ENCODE measurements around the gene PHLPP2. TPM values are rescaled to one million over a fixed set of nuclear protein-coding genes. Genes with fewer than 3 reads are reported as not detected.
"Not testable (repeated sequence)": the region's sequence is repeated elsewhere in the genome, so short reads cannot be mapped to it uniquely, and the experiment has no call there.

The PHLPP2 gene
- total and polyA plus RNA-seq, 10 of the 15 experiments (the other 5 are each of a cell fraction or from before 2014, with no cell fraction given): 1.0 to 13.2 (median 7.0) TPM

DNA sequence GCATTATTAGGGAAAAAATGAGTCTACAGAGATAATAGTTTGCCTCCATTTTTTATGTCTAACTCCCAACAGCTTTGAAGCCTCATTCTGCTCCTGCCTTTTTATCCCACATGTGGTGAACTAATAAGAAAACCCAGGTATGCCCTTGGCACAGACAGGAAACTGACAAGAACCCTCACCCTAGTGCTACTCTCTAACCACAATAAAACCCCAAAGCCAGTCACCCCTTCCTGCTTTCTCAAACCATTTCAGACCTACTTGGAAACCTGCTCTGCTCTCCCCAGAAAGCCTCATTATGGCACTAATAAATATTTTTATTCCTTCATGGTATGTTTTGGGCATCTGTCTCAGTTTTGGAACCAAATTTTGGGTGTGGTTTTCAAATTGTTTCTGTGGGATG, 102.4 kb downstream of the PHLPP2 start:
- CTCF ChIA-PET: interaction anchor here (5.6 kb wide), 1 partner anchor 11 kb away, joined by 27 read pairs; no protein-coding TSS in a partner anchor
- FAIRE-seq: no peak
- H3K4me3 ChIP-seq: no peak overlapping the region
- RAD21 ChIA-PET (ENCODE audit: unreplicated experiment): interaction anchor here (0.6 kb wide), 1 partner anchor 84 kb away, joined by 3 read pairs; no protein-coding TSS in a partner anchor
- H2AFZ ChIP-seq (ENCODE audit: control insufficient read depth, low read depth, low read length): no peak overlapping the region
- no peaks in the 10 kb centered on the region for H3K79me2 ChIP-seq (ENCODE audit: control insufficient read depth, insufficient read depth, low read length)
- no peaks in the 10 kb centered on the region; a peak in 1 of 4 replicates for H3K27me3 ChIP-seq (replicated peaks in 1 of 2; ENCODE audit: control insufficient read depth in 2 of 2, insufficient read depth in 2 of 2, low read length in 1 of 2)
- no peak for ATAC-seq
- intact Hi-C loops (cut with micrococcal nuclease; ENCODE audit: unreplicated experiment): no loop called here
- no TSS peak for BruUV-seq (replicated peaks)
- no peaks in the 10 kb centered on the region for H3K36me3 ChIP-seq (ENCODE audit: control insufficient read depth in 2 of 2, insufficient read depth in 2 of 2, low read length in 1 of 2)
- in situ Hi-C loops (cut with MboI): no loop called here
- no peaks in the 10 kb centered on the region for H4K20me1 ChIP-seq (ENCODE audit: control insufficient read depth, insufficient read depth)
- H3K27ac ChIP-seq (ENCODE audit: control insufficient read depth, insufficient read depth): no peak overlapping the region
- SMC1A ChIA-PET (ENCODE audit: uncharacterized antibody, unreplicated experiment): interaction anchor here (2.6 kb wide), 1 partner anchor 11 kb away, joined by 13 read pairs; no protein-coding TSS in a partner anchor
- POLR2A ChIA-PET: interaction anchor here (0.6 kb wide), 1 partner anchor 369 kb away, joined by 4 read pairs; no protein-coding TSS in a partner anchor
- H3K9ac ChIP-seq (ENCODE audit: control insufficient read depth, insufficient read depth, low read length): no peak overlapping the region
- no peaks in the 10 kb centered on the region for H3K9me3 ChIP-seq (replicated peaks; ENCODE audit: control insufficient read depth, insufficient read depth, low read length)
- no peak for DNase-seq (ENCODE audit: low read depth, low spot score)
- TF ChIP-seq, protein P1, sequence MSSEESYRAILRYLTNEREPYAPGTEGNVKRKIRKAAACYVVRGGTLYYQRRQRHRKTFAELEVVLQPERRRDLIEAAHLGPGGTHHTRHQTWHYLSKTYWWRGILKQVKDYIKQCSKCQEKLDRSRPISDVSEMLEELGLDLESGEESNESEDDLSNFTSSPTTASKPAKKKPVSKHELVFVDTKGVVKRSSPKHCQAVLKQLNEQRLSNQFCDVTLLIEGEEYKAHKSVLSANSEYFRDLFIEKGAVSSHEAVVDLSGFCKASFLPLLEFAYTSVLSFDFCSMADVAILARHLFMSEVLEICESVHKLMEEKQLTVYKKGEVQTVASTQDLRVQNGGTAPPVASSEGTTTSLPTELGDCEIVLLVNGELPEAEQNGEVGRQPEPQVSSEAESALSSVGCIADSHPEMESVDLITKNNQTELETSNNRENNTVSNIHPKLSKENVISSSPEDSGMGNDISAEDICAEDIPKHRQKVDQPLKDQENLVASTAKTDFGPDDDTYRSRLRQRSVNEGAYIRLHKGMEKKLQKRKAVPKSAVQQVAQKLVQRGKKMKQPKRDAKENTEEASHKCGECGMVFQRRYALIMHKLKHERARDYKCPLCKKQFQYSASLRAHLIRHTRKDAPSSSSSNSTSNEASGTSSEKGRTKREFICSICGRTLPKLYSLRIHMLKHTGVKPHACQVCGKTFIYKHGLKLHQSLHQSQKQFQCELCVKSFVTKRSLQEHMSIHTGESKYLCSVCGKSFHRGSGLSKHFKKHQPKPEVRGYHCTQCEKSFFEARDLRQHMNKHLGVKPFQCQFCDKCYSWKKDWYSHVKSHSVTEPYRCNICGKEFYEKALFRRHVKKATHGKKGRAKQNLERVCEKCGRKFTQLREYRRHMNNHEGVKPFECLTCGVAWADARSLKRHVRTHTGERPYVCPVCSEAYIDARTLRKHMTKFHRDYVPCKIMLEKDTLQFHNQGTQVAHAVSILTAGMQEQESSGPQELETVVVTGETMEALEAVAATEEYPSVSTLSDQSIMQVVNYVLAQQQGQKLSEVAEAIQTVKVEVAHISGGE (CRISPR knock-in tag; IDR thresholded peaks at IDR 0.05): no peak
- TF ChIP-seq CHD4 (IDR thresholded peaks at IDR 0.05) (no peak), SREBF2 (IDR thresholded peaks at IDR 0.05; ENCODE audit: low read length) (no peak)
- peaks cover 5% of the 10 kb centered on the region; the same call in 1 of the 2 replicates for H3K4me1 ChIP-seq (ENCODE audit: control insufficient read depth, insufficient read depth, low read length)
- H3K4me2 ChIP-seq (ENCODE audit: control insufficient read depth, insufficient read depth): no peak overlapping the region

- intact Hi-C loops (cut with micrococcal nuclease; ENCODE audit: unreplicated experiment) (no loop called here), in situ Hi-C loops (cut with MboI) (no loop called here)
- no peaks in the 10 kb centered on the region for H3K27me3 ChIP-seq (replicated peaks in 1 of 2; ENCODE audit: control insufficient read depth in 2 of 2, insufficient read depth in 2 of 2, low read length in 1 of 2)
- WGBS (ENCODE audit: insufficient coverage, insufficient replicate concordance, low lambda C conversion rate, missing lambda C conversion rate): 23% methylated on average over 4 of the region's 4 CpGs
- H3K9me3 ChIP-seq (replicated peaks; ENCODE audit: control insufficient read depth, insufficient read depth, low read length): no peaks in the 10 kb centered on the region
- ATAC-seq (no peak), FAIRE-seq (no peak), DNase-seq (ENCODE audit: low read depth, low spot score) (no peak)
- no peak overlapping the region for H3K4me3 ChIP-seq
- H3K9ac ChIP-seq (ENCODE audit: control insufficient read depth, insufficient read depth, low read length): no peak overlapping the region
- POLR2A ChIA-PET: no interaction called here
- RAD21 ChIA-PET (ENCODE audit: unreplicated experiment): no interaction called here
- no peaks in the 10 kb centered on the region for H4K20me1 ChIP-seq (ENCODE audit: control insufficient read depth, insufficient read depth)
- H3K36me3 ChIP-seq (ENCODE audit: control insufficient read depth in 2 of 2, insufficient read depth in 2 of 2, low read length in 1 of 2): no peaks in the 10 kb centered on the region
- H3K4me1 ChIP-seq (ENCODE audit: control insufficient read depth, insufficient read depth, low read length): no peaks in the 10 kb centered on the region
- CTCF ChIA-PET: interaction anchor here (1.0 to 5.6 kb wide), 2 partner anchors 8 to 206 kb away, joined by 3 to 27 read pairs; no protein-coding TSS in a partner anchor
- H2AFZ ChIP-seq (ENCODE audit: control insufficient read depth, low read depth, low read length): no peak overlapping the region
- no peaks in the 10 kb centered on the region for H3K79me2 ChIP-seq (ENCODE audit: control insufficient read depth, insufficient read depth, low read length)
- BruUV-seq (replicated peaks): no TSS peak
- H3K27ac ChIP-seq (ENCODE audit: control insufficient read depth, insufficient read depth): no peak overlapping the region
- TF ChIP-seq SREBF2 (IDR thresholded peaks at IDR 0.05; ENCODE audit: low read length): no peak
- SMC1A ChIA-PET (ENCODE audit: uncharacterized antibody, unreplicated experiment): interaction anchor here (0.8 kb wide), 1 partner anchor 10 kb away, joined by 3 read pairs; no protein-coding TSS in a partner anchor
- H3K4me2 ChIP-seq (ENCODE audit: control insufficient read depth, insufficient read depth): no peak overlapping the region
Measured at GRCh38 chr16:71618429-71618828, 106.1 kb downstream of the PHLPP2 start.

DNA sequence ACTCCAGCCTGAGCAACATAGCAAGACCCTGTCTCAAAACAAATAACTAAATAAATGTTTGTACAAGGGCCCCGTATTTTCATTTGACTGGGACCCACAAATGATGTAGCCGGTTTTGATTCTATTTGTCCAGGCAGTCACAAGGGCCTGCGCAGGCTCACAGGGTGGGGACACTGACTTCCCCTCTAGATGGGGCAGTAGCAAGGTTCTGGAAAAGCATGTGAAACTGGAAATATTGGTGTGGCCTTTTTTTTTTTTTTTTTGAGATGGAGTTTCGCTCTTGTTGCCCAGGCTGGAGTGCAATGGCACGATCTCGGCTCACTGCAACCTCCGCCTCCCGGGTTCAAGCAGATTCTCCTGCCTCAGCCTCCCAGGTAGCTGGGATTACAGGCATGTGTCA, 109.5 kb downstream of the PHLPP2 start:
- ATAC-seq; H4K20me1 ChIP-seq (ENCODE audit: control insufficient read depth, insufficient read depth); H3K27ac ChIP-seq (ENCODE audit: control insufficient read depth, insufficient read depth); H3K9me3 ChIP-seq (replicated peaks; ENCODE audit: control insufficient read depth, insufficient read depth, low read length); H3K36me3 ChIP-seq (ENCODE audit: control insufficient read depth in 2 of 2, insufficient read depth in 2 of 2, low read length in 1 of 2); H3K4me2 ChIP-seq (ENCODE audit: control insufficient read depth, insufficient read depth); H3K79me2 ChIP-seq (ENCODE audit: control insufficient read depth, insufficient read depth, low read length); H2AFZ ChIP-seq (ENCODE audit: control insufficient read depth, low read depth, low read length); H3K4me1 ChIP-seq (ENCODE audit: control insufficient read depth, insufficient read depth, low read length); POLR2A ChIA-PET; H3K4me3 ChIP-seq; FAIRE-seq; H3K9ac ChIP-seq (ENCODE audit: control insufficient read depth, insufficient read depth, low read length); BruUV-seq (replicated peaks); H3K27me3 ChIP-seq (replicated peaks in 1 of 2; ENCODE audit: control insufficient read depth in 2 of 2, insufficient read depth in 2 of 2, low read length in 1 of 2); intact Hi-C loops (cut with micrococcal nuclease; ENCODE audit: unreplicated experiment); DNase-seq (ENCODE audit: low read depth, low spot score): not testable (repeated sequence)
- CTCF ChIA-PET: interaction anchor here (0.7 to 2.1 kb wide), 4 partner anchors 21 to 347 kb away, joined by 4 to 10 read pairs (median 6); no protein-coding TSS in a partner anchor
- 88% methylated on average over 7 of the region's 8 CpGs for WGBS (ENCODE audit: insufficient coverage, insufficient replicate concordance, low lambda C conversion rate, missing lambda C conversion rate)
- SMC1A ChIA-PET (ENCODE audit: uncharacterized antibody, unreplicated experiment): interaction anchor here (1.2 to 2.1 kb wide), 2 partner anchors 50 to 76 kb away, joined by 6 read pairs; no protein-coding TSS in a partner anchor
- RAD21 ChIA-PET (ENCODE audit: unreplicated experiment): interaction anchor here (1.0 to 1.5 kb wide), 2 partner anchors 50 to 347 kb away, joined by 5 to 6 read pairs; no protein-coding TSS in a partner anchor
- in situ Hi-C loops (cut with MboI): loop anchor here (5.0 kb wide), 2 partner anchors 113 to 203 kb away; no protein-coding TSS in a partner anchor

Measured in GM12878 (cell line).